K562 (cell line): Measurements from ENCODE around the gene TMEM202. TPM values are rescaled to one million over a fixed set of nuclear protein-coding genes. Genes with fewer than 3 reads are reported as not detected.
"Not testable (repeated sequence)": the region's sequence is repeated elsewhere in the genome, so short reads cannot be mapped to it uniquely, and the experiment has no call there.

Experiments
- ATAC-seq: fragments of 200-7000 bp; cut with Tn5 transposase; 3 replicates; pipeline ENCODE4 v1.9.1; 2020; ENCODE audit warnings: moderate library complexity
- BruUV-seq: library from RNA; stranded (reverse); fragments of 400-500 nt; replicated peaks from 2 replicates; lab custom pipeline; 2021; lab: Mats Ljungman, UMichigan
- CTCF ChIA-PET: fragments of 300-600 bp; formaldehyde crosslinking; extraction: SDS; loops from one replicate; lab custom pipeline; 2021; ENCODE audit warnings: low intra/inter-chr PET ratio; lab: Yijun Ruan, JAX
- POLR2A ChIA-PET: fragments of 300-600, 350-650 bp; sonication (Branson Sonifier 250); formaldehyde crosslinking; extraction: SDS; loops from one replicate; lab custom pipeline; 2021; ENCODE audit warnings: antibody characterized with exemption, inconsistent platforms; lab: Yijun Ruan, JAX
- DNase-seq, 4 experiments: peaks; one replicate each; pipeline versions ENCODE4 v3.0.0 to v3.0.0-alpha.2; 2011 to 2018; ENCODE audit warnings: low spot score in 3 of 4, mixed read lengths in 3 of 4; ENCODE audit errors: extremely low read depth in 1 of 4
- FAIRE-seq: peaks from 2 replicates; lab custom pipeline; 2011; peaks lifted over from hg19 to GRCh38; lab: Jason Lieb, UNC
- H2AFZ ChIP-seq: 2 replicates; pipeline ENCODE4 v1.6.0; 2011; ENCODE audit warnings: low read depth, low read length, control low read depth, inconsistent platforms
- H3K27ac ChIP-seq: fragments of 200-600 bp; 3 replicates; pipeline ENCODE4 v1.8.0; 2011; ENCODE audit warnings: low read depth, mild to moderate bottlenecking, control low read depth, inconsistent platforms, low read length, moderate library complexity, mixed read lengths; ENCODE audit errors: extremely low read depth
- H3K27me3 ChIP-seq, 2 experiments: fragments of 300-600 bp in 1 of 2; 2 replicates in 1 of 2; 3 replicates in 1 of 2; pipeline versions ENCODE4 v1.6.0 to v1.8.0; 2011; ENCODE audit warnings: inconsistent platforms in 2 of 2, low read length in 2 of 2, mild to moderate bottlenecking in 1 of 2, mixed read lengths in 1 of 2, moderate library complexity in 1 of 2; ENCODE audit not compliant: control insufficient read depth in 2 of 2, insufficient read depth in 2 of 2
- H3K36me3 ChIP-seq: fragments of 300-600 bp; 3 replicates; pipeline ENCODE4 v1.8.0; 2011; ENCODE audit warnings: mild to moderate bottlenecking, low read length, inconsistent platforms; ENCODE audit not compliant: control insufficient read depth, insufficient read depth
- H3K4me1 ChIP-seq, 2 experiments: fragments of 200-600 bp in 1 of 2; replicated peaks in 1 of 2; 2 replicates in 1 of 2; 3 replicates in 1 of 2; pipeline versions ENCODE4 v1.5.1 to v1.8.0; 2011; ENCODE audit warnings: inconsistent platforms in 2 of 2, low read length in 2 of 2, mild to moderate bottlenecking in 1 of 2, mixed read lengths in 1 of 2, moderate library complexity in 1 of 2; ENCODE audit not compliant: control insufficient read depth in 2 of 2, insufficient read depth in 2 of 2
- H3K4me2 ChIP-seq: 2 replicates; pipeline ENCODE4 v1.6.1; 2011; ENCODE audit warnings: low read length, control low read depth, inconsistent platforms, mixed read lengths; ENCODE audit not compliant: insufficient read depth
- H3K4me3 ChIP-seq: fragments of 200-600 bp; sonication (generic), shearing (Covaris generic); 2 replicates; pipeline ENCODE4 v1.5.1; 2016; ENCODE audit warnings: control low read depth, inconsistent platforms
- H3K79me2 ChIP-seq: fragments of 200-600 bp; 3 replicates; pipeline ENCODE4 v1.8.0; 2011; ENCODE audit warnings: low read length, inconsistent platforms; ENCODE audit not compliant: control insufficient read depth, insufficient read depth
- H3K9ac ChIP-seq, 2 experiments: 2 replicates each; pipeline versions ENCODE4 v1.6.0 to v1.6.1; 2011; ENCODE audit warnings: low read depth in 2 of 2, low read length in 2 of 2, control low read depth in 1 of 2, inconsistent platforms in 1 of 2, mild to moderate bottlenecking in 1 of 2, mixed read lengths in 1 of 2; ENCODE audit not compliant: insufficient read depth in 1 of 2
- H3K9me1 ChIP-seq: one replicate; pipeline ENCODE4 v1.6.0; 2011; ENCODE audit warnings: inconsistent platforms, mild to moderate bottlenecking, low read length, moderate library complexity; ENCODE audit not compliant: control insufficient read depth, insufficient read depth
- H3K9me3 ChIP-seq: replicated peaks from 2 replicates; pipeline ENCODE4 v1.5.1; 2011; ENCODE audit warnings: low read depth, low read length, inconsistent platforms; ENCODE audit not compliant: control insufficient read depth, insufficient read depth
- H4K20me1 ChIP-seq: replicated peaks from 2 replicates; pipeline ENCODE4 v1.6.1; 2011; ENCODE audit warnings: low read length, inconsistent platforms, mixed read lengths; ENCODE audit not compliant: control insufficient read depth, insufficient read depth
- ARID1B ChIP-seq: fragments of 450-650 bp; IDR thresholded peaks from 2 replicates; pipeline ENCODE4 v1.6.1; 2016; ENCODE audit warnings: antibody characterized with exemption, mild to moderate bottlenecking, inconsistent platforms
- BHLHE40 ChIP-seq: IDR thresholded peaks from 2 replicates; pipeline ENCODE4 v1.6.1; 2011; ENCODE audit warnings: low read length, improper control_type of control experiment
- CHD4 ChIP-seq: fragments of 200-600 bp; sonication (generic); IDR thresholded peaks from 3 replicates; pipeline ENCODE4 v1.6.1; 2012; ENCODE audit warnings: low read depth, mild to moderate bottlenecking, mixed read lengths, low read length, inconsistent platforms; ENCODE audit not compliant: insufficient read depth, insufficient replicate concordance, poor library complexity, severe bottlenecking
- ESRRB ChIP-seq: fragments of 250-450 bp; sonication (Bioruptor Pico); IDR thresholded peaks from 2 replicates; pipeline ENCODE4 v1.5.0; 2020; ENCODE audit warnings: mild to moderate bottlenecking, moderate library complexity, borderline replicate concordance
- EWSR1 ChIP-seq: fragments of 450-650 bp; IDR thresholded peaks from 2 replicates; pipeline ENCODE4 v1.6.1; 2018; ENCODE audit warnings: borderline replicate concordance, mild to moderate bottlenecking, low read depth, moderate library complexity; ENCODE audit not compliant: partially characterized antibody
- HNRNPK ChIP-seq: fragments of 200-400 bp; formaldehyde crosslinking; IDR thresholded peaks from one replicate; pipeline ENCODE4 v1.6.1; 2018; ENCODE audit warnings: mild to moderate bottlenecking, low read depth, low read length; ENCODE audit not compliant: poor library complexity, severe bottlenecking
- MCM5 ChIP-seq: fragments of 450-650 bp; IDR thresholded peaks from 2 replicates; pipeline ENCODE4 v1.6.1; 2016; ENCODE audit warnings: low read depth
- NCOA4 ChIP-seq: fragments of 450-650 bp; IDR thresholded peaks from 2 replicates; pipeline ENCODE4 v1.6.1; 2018; ENCODE audit warnings: mild to moderate bottlenecking; ENCODE audit not compliant: partially characterized antibody
- NFATC3 ChIP-seq: fragments of 450-650 bp; IDR thresholded peaks from 2 replicates; pipeline ENCODE4 v1.6.1; 2017; ENCODE audit warnings: mild to moderate bottlenecking
- NR1H2 ChIP-seq: sonication (generic); formaldehyde crosslinking; IDR thresholded peaks from 2 replicates; pipeline ENCODE4 v1.4.0; 2020; ENCODE audit warnings: mild to moderate bottlenecking, missing genetic modification reagents
- NR3C1 ChIP-seq: sonication (generic); formaldehyde crosslinking; IDR thresholded peaks from 2 replicates; pipeline ENCODE4 v1.8.1; 2022; ENCODE audit warnings: missing genetic modification reagents
- PURB ChIP-seq: sonication (generic); formaldehyde crosslinking; IDR thresholded peaks from 2 replicates; pipeline ENCODE4 v1.9.0; 2021; ENCODE audit warnings: low read depth, mild to moderate bottlenecking, missing genetic modification reagents
- RBM25 ChIP-seq: fragments of 200-400 bp; formaldehyde crosslinking; IDR thresholded peaks from 2 replicates; pipeline ENCODE4 v1.6.1; 2018; ENCODE audit warnings: low read length, low read depth, moderate library complexity; ENCODE audit not compliant: severe bottlenecking
- TEAD1 ChIP-seq, 2 experiments: fragments of 450-650 bp in 1 of 2; sonication (generic) in 1 of 2; formaldehyde crosslinking; IDR thresholded peaks; 2 replicates each; pipeline versions ENCODE4 v1.4.0 to v1.8.0; 2020 to 2022; ENCODE audit warnings: mild to moderate bottlenecking in 2 of 2, missing genetic modification reagents in 1 of 2
- ZNF316 ChIP-seq: fragments of 450-650 bp; IDR thresholded peaks from 2 replicates; pipeline ENCODE4 v1.6.1; 2016
- WGBS: fragments of 100-300 bp; shearing (Covaris generic); methylation state at CpG from one replicate; pipeline ENCODE4 v1.1.6; 2016; ENCODE audit warnings: low coverage, mixed read lengths; ENCODE audit not compliant: insufficient coverage; ENCODE audit errors: missing lambda C conversion rate; 5-methylcytosine and 5-hydroxymethylcytosine counted together
- in situ Hi-C: fragments of 300-500 bp; cut with MboI; formaldehyde crosslinking; loops from 4 replicates; pipeline ENCODE4 v1.15.0; 2018; ENCODE audit warnings: inconsistent platforms, mixed read lengths
- intact Hi-C: fragments of 100-400 bp; cut with micrococcal nuclease; formaldehyde crosslinking; loops from 2 replicates; pipeline ENCODE4 v1.14.2; 2022
- polyA plus RNA-seq, 8 experiments: library from polyadenylated mRNA; depleted of rRNA in 4 of 8; stranded (reverse) in 5 of 8; unstranded in 3 of 8; fragments of >200 nt; fragmentation: Nextera tagmentation in 2 of 8; fragmentation: Illumina TruSeq in 1 of 8; extraction: Ambion mirVana in 2 of 8; extraction: Trizol in 1 of 8; gene quantifications; 2 replicates each; pipeline versions ENCODE4 v1.2.1 to v1.2.3, GENCODE V29; 2011 to 2014; ENCODE audit warnings: inconsistent platforms in 1 of 8, missing spikeins in 1 of 8
- total RNA-seq, 7 experiments: library from RNA; depleted of rRNA in 6 of 7; stranded (reverse); fragments of >200 nt in 6 of 7; fragmentation: Illumina TruSeq in 2 of 7; extraction: Trizol in 2 of 7; gene quantifications; 2 replicates each; pipeline versions ENCODE4 v1.2.1 to v1.2.3, GENCODE V29; 2011 to 2021; ENCODE audit warnings: low replicate concordance in 1 of 7
- TF ChIP-seq, protein P1 (sequence below): fragments of 250-450 bp; sonication (Bioruptor Pico); IDR thresholded peaks from 2 replicates; pipeline ENCODE4 v1.5.0; 2020; ENCODE audit warnings: mild to moderate bottlenecking

Gene TMEM202
- total and polyA plus RNA-seq, 9 of the 15 experiments (the other 6 are each of a cell fraction or from before 2014, with no cell fraction given) = not detected

DNA sequence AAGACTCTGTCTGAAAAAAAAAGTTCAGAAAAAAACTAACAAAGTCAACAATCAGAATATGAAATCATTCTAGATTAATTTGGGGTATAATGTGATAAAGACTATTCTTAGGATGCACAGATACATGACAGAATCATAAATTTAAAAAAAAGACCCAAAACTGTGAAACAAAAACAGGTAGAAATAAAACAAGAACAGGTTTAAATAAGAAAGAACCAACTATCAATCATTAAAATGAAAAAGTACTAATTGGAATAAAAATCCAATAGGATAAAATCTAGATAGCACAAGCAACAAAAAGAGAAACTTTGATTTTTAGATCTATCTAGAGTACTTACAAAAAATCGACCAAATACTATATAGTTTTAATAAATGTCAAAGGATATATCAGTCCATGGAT is 13.4 kb downstream of the TMEM202 start:
- H3K4me2 ChIP-seq = no peak overlapping the region
- intact Hi-C loops (no loop called here), in situ Hi-C loops (no loop called here)
- H3K9ac ChIP-seq = no peak overlapping the region
- DNase-seq (no peak), FAIRE-seq (no peak), ATAC-seq (no peak)
- no peaks in the 10 kb centered on the region for H4K20me1 ChIP-seq
- H2AFZ ChIP-seq = no peak overlapping the region
- H3K9me1 ChIP-seq = no peaks in the 10 kb centered on the region
- peaks cover 4 to 5% of the 10 kb centered on the region in 2 experiments for H3K27me3 ChIP-seq
- TF ChIP-seq NR3C1 = no peak
- no peak for TF ChIP-seq ESRRB
- TF ChIP-seq BHLHE40 = no peak
- no peak for TF ChIP-seq NR1H2 (CRISPR knock-in tag)
- no peak for TF ChIP-seq NCOA4
- no peak for TF ChIP-seq HNRNPK
- TF ChIP-seq RBM25 = no peak
- no peak for TF ChIP-seq ZNF316
- TF ChIP-seq PURB (CRISPR knock-in tag) = no peak
- TF ChIP-seq ARID1B = no peak
- TF ChIP-seq, protein P1, sequence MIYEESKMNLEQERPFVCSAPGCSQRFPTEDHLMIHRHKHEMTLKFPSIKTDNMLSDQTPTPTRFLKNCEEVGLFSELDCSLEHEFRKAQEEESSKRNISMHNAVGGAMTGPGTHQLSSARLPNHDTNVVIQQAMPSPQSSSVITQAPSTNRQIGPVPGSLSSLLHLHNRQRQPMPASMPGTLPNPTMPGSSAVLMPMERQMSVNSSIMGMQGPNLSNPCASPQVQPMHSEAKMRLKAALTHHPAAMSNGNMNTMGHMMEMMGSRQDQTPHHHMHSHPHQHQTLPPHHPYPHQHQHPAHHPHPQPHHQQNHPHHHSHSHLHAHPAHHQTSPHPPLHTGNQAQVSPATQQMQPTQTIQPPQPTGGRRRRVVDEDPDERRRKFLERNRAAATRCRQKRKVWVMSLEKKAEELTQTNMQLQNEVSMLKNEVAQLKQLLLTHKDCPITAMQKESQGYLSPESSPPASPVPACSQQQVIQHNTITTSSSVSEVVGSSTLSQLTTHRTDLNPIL (CRISPR knock-in tag) = no peak
- no peak for TF ChIP-seq NFATC3
- TF ChIP-seq EWSR1 = no peak
- TF ChIP-seq TEAD1 (CRISPR knock-in tag; IDR thresholded peaks at IDR 0.05) = no peak
- no peak for TF ChIP-seq MCM5
- TF ChIP-seq CHD4 = no peak
- H3K27ac ChIP-seq = no peak overlapping the region
- H3K36me3 ChIP-seq = no peaks in the 10 kb centered on the region
- ChIA-PET CTCF (no interaction called here), POLR2A (no interaction called here)
- H3K79me2 ChIP-seq = no peaks in the 10 kb centered on the region
- BruUV-seq = no TSS peak
- H3K9me3 ChIP-seq = no peaks in the 10 kb centered on the region; the same call in 1 of the 2 replicates
- H3K4me3 ChIP-seq = no peak overlapping the region
- WGBS = 10% methylated on average over 1 of the region's 1 CpG
- H3K4me1 ChIP-seq = no peaks in the 10 kb centered on the region

DNA sequence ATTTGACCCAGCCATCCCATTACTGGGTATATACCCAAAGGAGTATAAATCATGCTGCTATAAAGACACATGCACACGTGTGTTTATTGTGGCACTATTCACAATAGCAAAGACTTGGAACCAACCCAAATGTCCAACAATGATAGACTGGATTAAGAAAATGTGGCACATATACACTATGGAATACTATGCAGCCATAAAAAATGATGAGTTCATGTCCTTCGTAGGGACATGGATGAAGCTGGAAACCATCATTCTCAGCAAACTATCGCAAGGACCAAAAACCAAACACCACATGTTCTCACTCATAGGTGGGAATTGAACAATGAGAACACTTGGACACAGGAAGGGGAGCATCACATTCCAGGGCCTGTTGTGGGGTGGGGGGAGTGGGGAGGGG is 15.2 kb downstream of the TMEM202 start:
- H3K4me1 ChIP-seq, intact Hi-C loops, in situ Hi-C loops, H4K20me1 ChIP-seq, H3K4me3 ChIP-seq, FAIRE-seq, H3K36me3 ChIP-seq, H3K27ac ChIP-seq, POLR2A ChIA-PET, H3K9me1 ChIP-seq, H2AFZ ChIP-seq, CTCF ChIA-PET, H3K9ac ChIP-seq, H3K4me2 ChIP-seq, H3K79me2 ChIP-seq, BruUV-seq, H3K9me3 ChIP-seq, ATAC-seq, H3K27me3 ChIP-seq, DNase-seq: not testable (repeated sequence)
- 0% methylated on average over 2 of the region's 3 CpGs for WGBS
